ENCODE data around the gene IL23A. TPM values are rescaled to one million over a fixed set of nuclear protein-coding genes. Genes with fewer than 3 reads are reported as not detected.
A peak's percentile ranks its signal among the peaks of the same experiment; 100 is the strongest.
"Not testable (repeated sequence)": the region's sequence is repeated elsewhere in the genome, so short reads cannot be mapped to it uniquely, and the experiment has no call there.

Gene IL23A
- total RNA-seq, 2 experiments from 2014 or later: 9.8 to 16.3 TPM

DNA sequence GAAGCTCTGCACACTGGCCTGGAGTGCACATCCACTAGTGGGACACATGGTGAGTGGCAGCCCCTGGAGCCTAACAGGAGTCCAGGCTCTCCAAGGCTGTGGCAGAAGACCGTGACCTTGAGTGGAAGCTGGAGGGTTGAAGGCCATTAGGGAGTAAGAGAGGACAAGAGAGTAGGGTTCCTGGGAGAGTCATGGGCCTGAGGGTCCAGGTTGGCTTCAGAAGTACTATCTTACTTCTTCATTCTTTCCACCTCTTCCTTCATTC, 406 bp downstream of the IL23A start:
- no TSS peak for BruUV-seq (replicated peaks)
- no peak for DNase-seq (ENCODE audit: low spot score)
- Histone ChIP-seq H3K36me3 (ENCODE audit: insufficient read depth, low read length) (peaks cover 33% of the 10 kb centered on the region), H3K9me2 (ENCODE audit: insufficient read depth, low read length) (no peaks in the 10 kb centered on the region), H3K9me3 (ENCODE audit: low read length) (no peaks in the 10 kb centered on the region), H3K79me2 (ENCODE audit: insufficient read depth, low read depth, low read length) (peaks cover 10% of the 10 kb centered on the region; the same call in 1 of the 2 replicates), H4K20me1 (ENCODE audit: insufficient read depth, low read length) (no peaks in the 10 kb centered on the region), H3K4me2 (ENCODE audit: low read length) (peak overlapping the region; percentile 92), H2AFZ (ENCODE audit: low read length) (peak overlapping the region; percentile 33; the same call in 1 of the 2 replicates), H3K27ac (ENCODE audit: low read depth, low read length, poor library complexity, severe bottlenecking) (peak overlapping the region; percentile 85), H3K4me3 (ENCODE audit: low read depth, low read length, poor library complexity, severe bottlenecking) (peak overlapping the region; percentile 65), H3K4me1 (ENCODE audit: insufficient read depth, low read length, poor library complexity, severe bottlenecking) (peaks cover 60% of the 10 kb centered on the region)
- ChIA-PET CTCF (ENCODE audit: unreplicated experiment) (interaction anchor here (0.6 to 1.5 kb wide), 3 partner anchors 19 to 79 kb away, joined by 4 to 6 read pairs (median 4); partner anchors contain the start of gene STAT2), POLR2A (interaction anchor here (0.5 to 9.4 kb wide), 9 partner anchors 20 to 122 kb away, joined by 3 to 70 read pairs (median 5); partner anchors contain the start of genes CNPY2, RNF41, STAT2 and TIMELESS)
- intact Hi-C loops (cut with micrococcal nuclease; ENCODE audit: unreplicated experiment): loop anchor here (2.0 kb wide), 2 partner anchors 22 to 36 kb away; partner anchors contain the start of gene STAT2
- TF ChIP-seq, protein P1, sequence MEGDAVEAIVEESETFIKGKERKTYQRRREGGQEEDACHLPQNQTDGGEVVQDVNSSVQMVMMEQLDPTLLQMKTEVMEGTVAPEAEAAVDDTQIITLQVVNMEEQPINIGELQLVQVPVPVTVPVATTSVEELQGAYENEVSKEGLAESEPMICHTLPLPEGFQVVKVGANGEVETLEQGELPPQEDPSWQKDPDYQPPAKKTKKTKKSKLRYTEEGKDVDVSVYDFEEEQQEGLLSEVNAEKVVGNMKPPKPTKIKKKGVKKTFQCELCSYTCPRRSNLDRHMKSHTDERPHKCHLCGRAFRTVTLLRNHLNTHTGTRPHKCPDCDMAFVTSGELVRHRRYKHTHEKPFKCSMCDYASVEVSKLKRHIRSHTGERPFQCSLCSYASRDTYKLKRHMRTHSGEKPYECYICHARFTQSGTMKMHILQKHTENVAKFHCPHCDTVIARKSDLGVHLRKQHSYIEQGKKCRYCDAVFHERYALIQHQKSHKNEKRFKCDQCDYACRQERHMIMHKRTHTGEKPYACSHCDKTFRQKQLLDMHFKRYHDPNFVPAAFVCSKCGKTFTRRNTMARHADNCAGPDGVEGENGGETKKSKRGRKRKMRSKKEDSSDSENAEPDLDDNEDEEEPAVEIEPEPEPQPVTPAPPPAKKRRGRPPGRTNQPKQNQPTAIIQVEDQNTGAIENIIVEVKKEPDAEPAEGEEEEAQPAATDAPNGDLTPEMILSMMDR (conservative IDR thresholded peaks at IDR 0.05; ENCODE audit: low read length): no peak
- TF ChIP-seq EZH2phosphoT487 (IDR thresholded peaks at IDR 0.05; ENCODE audit: borderline replicate concordance, low read depth, low read length): no peak

DNA sequence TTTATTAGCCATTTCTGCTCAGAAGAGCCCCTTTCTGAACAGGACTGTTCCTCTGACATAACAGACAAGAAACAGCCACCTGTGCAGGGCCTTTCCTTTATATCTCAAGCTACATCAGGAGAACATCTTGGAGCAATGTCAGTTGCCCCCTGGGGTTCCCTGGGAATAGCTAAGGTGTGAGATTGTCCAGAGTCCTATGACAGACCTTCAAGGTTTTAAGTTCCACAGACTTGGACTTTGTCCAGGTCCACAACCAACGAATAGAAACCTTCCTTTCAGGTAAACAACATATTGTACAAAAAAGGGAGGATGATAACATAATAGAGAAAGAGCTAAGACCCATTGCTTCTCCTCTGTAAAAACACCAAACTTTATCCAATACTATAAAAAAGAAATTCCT, 2.9 kb downstream of the IL23A start:
- Histone ChIP-seq H4K20me1 (ENCODE audit: insufficient read depth, low read length) (no peaks in the 10 kb centered on the region), H3K4me3 (ENCODE audit: low read depth, low read length, poor library complexity, severe bottlenecking) (no peak overlapping the region), H3K9me3 (ENCODE audit: low read length) (no peaks in the 10 kb centered on the region), H3K9me2 (ENCODE audit: insufficient read depth, low read length) (no peaks in the 10 kb centered on the region), H2AFZ (ENCODE audit: low read length) (no peak overlapping the region), H3K79me2 (ENCODE audit: insufficient read depth, low read depth, low read length) (no peaks in the 10 kb centered on the region; the same call in 1 of the 2 replicates), H3K4me1 (ENCODE audit: insufficient read depth, low read length, poor library complexity, severe bottlenecking) (peaks cover 39% of the 10 kb centered on the region), H3K36me3 (ENCODE audit: insufficient read depth, low read length) (peaks cover 51% of the 10 kb centered on the region), H3K27ac (ENCODE audit: low read depth, low read length, poor library complexity, severe bottlenecking) (peak overlapping the region; percentile 31), H3K4me2 (ENCODE audit: low read length) (no peak overlapping the region)
- DNase-seq (ENCODE audit: low spot score): no peak
- ChIA-PET POLR2A (interaction anchor here (0.8 to 1.9 kb wide), 4 partner anchors 9 to 101 kb away, joined by 3 to 7 read pairs (median 4); partner anchors contain the start of gene STAT2), CTCF (ENCODE audit: unreplicated experiment) (no interaction called here)
- BruUV-seq (replicated peaks): no TSS peak
- intact Hi-C loops (cut with micrococcal nuclease; ENCODE audit: unreplicated experiment): no loop called here
- no peak for TF ChIP-seq EZH2phosphoT487 (IDR thresholded peaks at IDR 0.05; ENCODE audit: borderline replicate concordance, low read depth, low read length)
- TF ChIP-seq, protein P1 (conservative IDR thresholded peaks at IDR 0.05; ENCODE audit: low read length): no peak

DNA sequence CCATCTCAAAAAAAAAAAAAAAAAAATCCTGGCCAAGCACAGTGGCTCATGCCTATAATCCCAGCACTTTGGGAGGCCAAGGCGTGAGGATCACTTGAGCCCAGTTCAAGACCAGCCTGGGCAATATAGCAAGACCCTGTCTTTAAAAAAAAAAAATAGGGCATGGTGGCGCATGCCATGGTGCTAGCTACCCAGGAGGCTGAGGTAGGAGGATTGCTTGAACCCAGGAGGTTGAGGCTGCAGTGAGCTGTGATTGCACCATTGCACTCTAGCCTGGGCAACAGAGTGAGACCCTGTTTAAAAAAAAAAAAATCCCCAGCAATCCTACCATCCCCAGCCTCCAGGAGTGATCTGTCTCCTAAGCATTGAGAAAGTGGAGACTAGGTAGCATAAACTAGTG, 3.6 kb downstream of the IL23A start:
- BruUV-seq (replicated peaks); H3K79me2 ChIP-seq (ENCODE audit: insufficient read depth, low read depth, low read length); H3K27ac ChIP-seq (ENCODE audit: low read depth, low read length, poor library complexity, severe bottlenecking); DNase-seq (ENCODE audit: low spot score); H3K9me2 ChIP-seq (ENCODE audit: insufficient read depth, low read length); H3K4me3 ChIP-seq (ENCODE audit: low read depth, low read length, poor library complexity, severe bottlenecking); intact Hi-C loops (cut with micrococcal nuclease; ENCODE audit: unreplicated experiment); H3K4me2 ChIP-seq (ENCODE audit: low read length); H4K20me1 ChIP-seq (ENCODE audit: insufficient read depth, low read length); H3K9me3 ChIP-seq (ENCODE audit: low read length); H2AFZ ChIP-seq (ENCODE audit: low read length): not testable (repeated sequence)
- peaks cover 58% of the 10 kb centered on the region for H3K36me3 ChIP-seq (ENCODE audit: insufficient read depth, low read length)
- ChIA-PET CTCF (ENCODE audit: unreplicated experiment) (interaction anchor here (0.5 kb wide), 1 partner anchor 27 kb away, joined by 3 read pairs; no protein-coding TSS in a partner anchor), POLR2A (interaction anchor here (0.6 to 1.9 kb wide), 5 partner anchors 9 to 905 kb away, joined by 3 to 7 read pairs (median 4); no protein-coding TSS in a partner anchor)
- H3K4me1 ChIP-seq (ENCODE audit: insufficient read depth, low read length, poor library complexity, severe bottlenecking): peaks cover 32% of the 10 kb centered on the region

Data from OCI-LY7 (cell line).